Urinary bladder (tissue), 4 donors: Measurements from ENCODE around the gene DUS3L. TPM values are rescaled to one million over a fixed set of nuclear protein-coding genes. Genes with fewer than 3 reads are reported as not detected.
"Not testable (repeated sequence)": the region's sequence is repeated elsewhere in the genome, so short reads cannot be mapped to it uniquely, and the experiment has no call there.

Experiments used
- DNase-seq: peaks from one replicate; pipeline ENCODE4 v3.0.0-alpha.2; 2015; ENCODE audit errors: extremely low spot score
- H3K27ac ChIP-seq: one replicate; pipeline ENCODE4 v1.5.1; 2013; ENCODE audit warnings: low read depth, mild to moderate bottlenecking, moderate library complexity
- H3K36me3 ChIP-seq: one replicate; pipeline ENCODE4 v1.6.1; 2013; ENCODE audit warnings: mild to moderate bottlenecking, moderate library complexity; ENCODE audit not compliant: insufficient read depth
- H3K4me1 ChIP-seq: one replicate; pipeline ENCODE4 v1.6.1; 2013; ENCODE audit warnings: mild to moderate bottlenecking, moderate library complexity; ENCODE audit not compliant: insufficient read depth
- H3K4me3 ChIP-seq: one replicate; pipeline ENCODE4 v1.5.1; 2013; ENCODE audit warnings: low read depth, low read length
- WGBS: extraction: QIAGEN DNeasy Blood & Tissue Kit; methylation state at CpG from one replicate; pipeline ENCODE4 v1.1.7; 2013; 5-methylcytosine and 5-hydroxymethylcytosine counted together
- polyA plus RNA-seq: library from polyadenylated mRNA; stranded (reverse); fragments of 200-250 nt; gene quantifications from one replicate; pipeline ENCODE4 v1.2.3, GENCODE V29; 2013
- total RNA-seq: library from RNA; depleted of rRNA; stranded (reverse); fragments of >200 nt; gene quantifications from one replicate; pipeline ENCODE4 v1.2.3, GENCODE V29; 2014
- donor health status: healthy with polysubstance abuse.
- donor health status: healthy.

Gene DUS3L
- total and polyA plus RNA-seq, 2 donors: 9.6 to 32.8 TPM

DNA sequence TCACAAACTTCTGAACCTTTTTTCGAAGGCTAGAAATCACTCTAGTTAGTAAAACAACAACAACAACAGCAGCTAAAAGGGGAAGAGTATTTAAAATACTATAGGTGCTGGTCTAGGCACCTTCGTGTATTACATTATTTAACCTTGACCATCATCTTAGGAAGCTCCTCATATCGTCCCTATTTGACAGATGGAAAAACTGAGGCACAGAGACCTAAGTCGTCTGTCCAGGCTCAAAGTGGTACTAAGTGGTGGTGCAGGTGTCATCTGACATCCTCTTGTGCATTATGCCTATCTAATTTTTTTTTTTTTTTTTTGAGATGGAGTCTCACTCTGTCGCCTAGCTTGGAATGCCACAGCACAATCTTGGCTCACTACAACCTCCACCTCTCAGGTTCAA is 41.5 kb downstream of the DUS3L start:
- WGBS: 85% methylated on average over 5 of the region's 5 CpGs

GRCh38 chr19:5748920-5749319 is 42.0 kb downstream of the DUS3L start:
- not testable (repeated sequence) for H3K27ac ChIP-seq, H3K4me1 ChIP-seq, H3K4me3 ChIP-seq, H3K36me3 ChIP-seq, DNase-seq
- 37% methylated on average over 6 of the region's 6 CpGs for WGBS

More for the DNA sequence above, 41.5 kb downstream of the DUS3L start:
- Histone ChIP-seq H3K4me3 (no peak overlapping the region), H3K27ac (no peak overlapping the region), H3K36me3 (no peaks in the 10 kb centered on the region), H3K4me1 (no peaks in the 10 kb centered on the region)
- no peak for DNase-seq

DNA sequence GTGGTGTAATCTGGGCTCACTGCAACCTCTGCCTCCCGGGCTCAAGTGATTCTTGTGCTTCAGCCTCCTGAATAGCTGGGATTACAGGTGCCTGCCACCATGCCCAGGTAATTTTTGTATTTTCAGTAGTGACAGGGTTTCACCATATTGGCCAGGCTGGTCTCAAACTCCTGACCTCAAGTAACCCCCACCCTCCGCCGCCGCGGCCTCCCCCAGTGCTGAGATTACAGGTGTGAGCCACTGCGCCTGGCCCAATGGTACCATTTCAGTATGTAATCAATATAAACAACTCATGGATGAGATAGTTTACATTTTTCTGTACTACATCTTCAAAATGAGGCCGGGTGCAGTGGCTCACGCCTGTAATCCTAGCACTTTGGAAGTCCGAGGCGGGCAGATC is 46.0 kb downstream of the DUS3L start:
- not testable (repeated sequence) for H3K27ac ChIP-seq, H3K36me3 ChIP-seq, DNase-seq, H3K4me3 ChIP-seq, H3K4me1 ChIP-seq
- 84% methylated on average over 10 of the region's 10 CpGs for WGBS

DNA sequence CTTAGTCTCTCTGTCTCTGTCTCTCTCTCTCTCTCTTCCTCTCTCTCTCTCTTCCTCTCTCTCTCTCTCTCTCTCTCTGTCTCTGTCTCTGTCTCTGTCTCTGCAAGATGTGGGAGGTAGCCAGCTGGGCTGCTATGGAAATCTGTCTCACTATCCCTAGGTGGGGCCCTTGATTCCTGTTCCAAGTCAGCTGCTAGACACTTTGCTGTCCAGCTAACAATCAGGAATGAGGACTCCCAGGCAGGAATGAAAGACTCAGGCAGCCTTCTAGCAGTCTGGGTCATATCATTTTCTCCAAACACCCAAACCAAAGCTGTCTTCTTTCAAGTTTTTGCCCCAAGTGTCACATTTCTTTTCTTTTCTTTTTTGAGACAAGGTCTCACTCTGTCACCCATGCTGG is 47.3 kb downstream of the DUS3L start:
- H3K4me3 ChIP-seq: no peak overlapping the region
- H3K27ac ChIP-seq: no peak overlapping the region
- H3K4me1 ChIP-seq: no peaks in the 10 kb centered on the region
- no peak for DNase-seq
- no peaks in the 10 kb centered on the region for H3K36me3 ChIP-seq

DNA sequence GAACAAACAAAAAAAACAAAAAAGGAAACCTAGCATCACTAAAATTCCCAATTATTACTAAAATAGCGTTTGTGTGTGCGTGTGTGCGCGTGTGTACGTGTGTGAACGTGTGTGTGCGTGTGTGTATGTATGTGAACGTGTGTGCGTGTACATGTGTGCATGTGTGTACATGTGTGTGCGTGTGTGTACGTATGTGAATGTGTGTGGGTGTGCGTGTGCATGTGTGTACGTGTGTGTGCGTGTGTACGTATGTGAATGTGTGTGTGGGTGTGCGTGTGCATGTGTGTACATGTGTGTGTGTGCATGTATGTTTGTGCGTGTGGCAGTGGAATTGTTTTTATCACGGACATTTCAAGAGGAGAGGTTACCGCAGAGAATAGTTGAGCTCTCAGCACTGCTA is 48.9 kb downstream of the DUS3L start:
- Histone ChIP-seq H3K4me1 (no peaks in the 10 kb centered on the region), H3K36me3 (no peaks in the 10 kb centered on the region), H3K27ac (no peak overlapping the region), H3K4me3 (no peak overlapping the region)
- WGBS: 83% methylated on average over 19 of the region's 19 CpGs
- DNase-seq: no peak

GRCh38 chr19:5738423-5738822 is 52.5 kb downstream of the DUS3L start:
- DNase-seq: no peak
- H3K4me3 ChIP-seq: no peak overlapping the region
- 75% methylated on average over 8 of the region's 8 CpGs for WGBS
- H3K27ac ChIP-seq: no peak overlapping the region
- no peaks in the 10 kb centered on the region for H3K4me1 ChIP-seq
- H3K36me3 ChIP-seq: no peaks in the 10 kb centered on the region

Other genes with a start within 250 kb of the DUS3L start
- 1.6 TPM for gene TINCR, start 223.2 kb downstream of the DUS3L start, total RNA-seq
- 0.85 TPM for gene TINCR, start 223.2 kb downstream of the DUS3L start, polyA plus RNA-seq
- gene SAFB2, start 168.4 kb downstream of the DUS3L start, total RNA-seq: 47.9 TPM
- gene SAFB2, start 168.4 kb downstream of the DUS3L start, polyA plus RNA-seq: 53.5 TPM
- gene SAFB, start 168.1 kb downstream of the DUS3L start, total RNA-seq: 63.3 TPM
- 69.3 TPM for gene SAFB, start 168.1 kb downstream of the DUS3L start, polyA plus RNA-seq
- 18.8 TPM for gene MICOS13, start 110.6 kb downstream of the DUS3L start, total RNA-seq
- 98.4 TPM for gene MICOS13, start 110.6 kb downstream of the DUS3L start, polyA plus RNA-seq
- gene HSD11B1L, start 110.1 kb downstream of the DUS3L start, total RNA-seq: 3.6 TPM
- gene HSD11B1L, start 110.1 kb downstream of the DUS3L start, polyA plus RNA-seq: 17.5 TPM
- 287 TPM for gene RPL36, start 100.9 kb downstream of the DUS3L start, total RNA-seq
- 1,053 TPM for gene RPL36, start 100.9 kb downstream of the DUS3L start, polyA plus RNA-seq
- 21.7 TPM for gene LONP1, start 71.0 kb downstream of the DUS3L start, total RNA-seq
- gene LONP1, start 71.0 kb downstream of the DUS3L start, polyA plus RNA-seq: 58.9 TPM
- gene CATSPERD, start 70.5 kb downstream of the DUS3L start, total RNA-seq: not detected
- gene CATSPERD, start 70.5 kb downstream of the DUS3L start, polyA plus RNA-seq: not detected
- gene PRR22, start 6.4 kb downstream of the DUS3L start, total RNA-seq: 0.48 TPM
- gene PRR22, start 6.4 kb downstream of the DUS3L start, polyA plus RNA-seq: 2.3 TPM
- gene NRTN, start 13.9 kb upstream of the DUS3L start, total RNA-seq: 2.5 TPM
- gene NRTN, start 13.9 kb upstream of the DUS3L start, polyA plus RNA-seq: 9.8 TPM
- not detected for gene FUT6, start 48.5 kb upstream of the DUS3L start, total RNA-seq
- gene FUT6, start 48.5 kb upstream of the DUS3L start, polyA plus RNA-seq: 0.03 TPM
- 0.63 TPM for gene FUT3, start 60.3 kb upstream of the DUS3L start, total RNA-seq
- gene FUT3, start 60.3 kb upstream of the DUS3L start, polyA plus RNA-seq: 0.29 TPM
- not detected for gene FUT5, start 79.4 kb upstream of the DUS3L start, total RNA-seq
- not detected for gene FUT5, start 79.4 kb upstream of the DUS3L start, polyA plus RNA-seq
- 114 TPM for gene NDUFA11, start 112.6 kb upstream of the DUS3L start, total RNA-seq
- gene NDUFA11, start 112.6 kb upstream of the DUS3L start, polyA plus RNA-seq: 520 TPM
- 10.7 TPM for gene VMAC, start 113.7 kb upstream of the DUS3L start, total RNA-seq
- 6.5 TPM for gene VMAC, start 113.7 kb upstream of the DUS3L start, polyA plus RNA-seq
- 26.5 TPM for gene CAPS, start 123.1 kb upstream of the DUS3L start, total RNA-seq
- 41.9 TPM for gene CAPS, start 123.1 kb upstream of the DUS3L start, polyA plus RNA-seq
- gene RANBP3, start 187.0 kb upstream of the DUS3L start, total RNA-seq: 44.2 TPM
- 106 TPM for gene RANBP3, start 187.0 kb upstream of the DUS3L start, polyA plus RNA-seq